ENCODE measurements around the gene KHSRP.
"Not testable (repeated sequence)": the region's sequence is repeated elsewhere in the genome, so short reads cannot be mapped to it uniquely, and the experiment has no call there.

KHSRP gene

GRCh38 chr19:6416658-6417405 lies 7.8 kb downstream of the KHSRP start:
- DNase-seq: no peak

- no peak for DNase-seq
Measured at GRCh38 chr19:6415591-6416190, 8.9 kb downstream of the KHSRP start.

GRCh38 chr19:6414793-6415590 lies 9.6 kb downstream of the KHSRP start:
- DNase-seq: no peak

- DNase-seq: no peak
Measured at GRCh38 chr19:6413721-6414643, 10.6 kb downstream of the KHSRP start.

GRCh38 chr19:6413291-6413690 lies 11.3 kb downstream of the KHSRP start:
- DNase-seq: no peak

- DNase-seq: peak in 1 of 14 donors; percentile 11
Measured at GRCh38 chr19:6412447-6413091, 12.0 kb downstream of the KHSRP start.

GRCh38 chr19:6412061-6412446 lies 12.6 kb downstream of the KHSRP start:
- no peak for DNase-seq

- no peak for DNase-seq
Measured at GRCh38 chr19:6409346-6409745, 15.3 kb downstream of the KHSRP start.

- DNase-seq: no peak
Measured at GRCh38 chr19:6406401-6406800, 18.2 kb downstream of the KHSRP start.

- DNase-seq: peak in 11 of 14 donors; percentile 3 to 73 (median 33)
Measured at GRCh38 chr19:6402837-6403608, 21.6 kb downstream of the KHSRP start.

- DNase-seq: no peak
Measured at GRCh38 chr19:6402058-6402457, 22.6 kb downstream of the KHSRP start.

- DNase-seq: not testable (repeated sequence)
Measured at GRCh38 chr19:6400062-6400944, 24.3 kb downstream of the KHSRP start.

GRCh38 chr19:6396305-6396704 lies 28.3 kb downstream of the KHSRP start:
- no peak for DNase-seq

- DNase-seq: no peak
Measured at GRCh38 chr19:6394831-6395230, 29.8 kb downstream of the KHSRP start.

GRCh38 chr19:6393983-6394412 lies 30.6 kb downstream of the KHSRP start:
- no peak for DNase-seq

- peak; percentile 74 to 99 (median 94) for DNase-seq
Measured at GRCh38 chr19:6393074-6393982, 31.3 kb downstream of the KHSRP start, which contains the start of gene GTF2F1. TSS of gene GTF2F1 (minus strand) at chr19:6393164. CDS start at chr19:6392995, 169 bp downstream.

- no peak for DNase-seq
Measured at GRCh38 chr19:6392221-6393073, 32.2 kb downstream of the KHSRP start.

- no peak for DNase-seq
Measured at GRCh38 chr19:6387372-6387771, 37.2 kb downstream of the KHSRP start.
